ENCODE results near the gene EIF4G1. TPM values are rescaled to one million over a fixed set of nuclear protein-coding genes. Genes with fewer than 3 reads are reported as not detected.

EIF4G1 gene
- total RNA-seq, 4 donors from 2014 or later = 382 to 463 (median 418) TPM

- no peak overlapping the region for H3K27ac ChIP-seq
- 91% methylated on average over 19 of the region's 24 CpGs for WGBS
- H3K4me3 ChIP-seq = no peak overlapping the region
- no peak for DNase-seq (ENCODE audit: low spot score in 2 of 2)
- H3K27me3 ChIP-seq = no peaks in the 10 kb centered on the region
- H3K9me3 ChIP-seq = no peaks in the 10 kb centered on the region
- H3K4me1 ChIP-seq = peaks cover 23% of the 10 kb centered on the region
- H3K36me3 ChIP-seq = peaks cover 10% of the 10 kb centered on the region
- TF ChIP-seq EP300 (IDR thresholded peaks at IDR 0.05) (no peak), POLR2A (IDR thresholded peaks at IDR 0.05) (no peak), CTCF (IDR thresholded peaks at IDR 0.05) (no peak), POLR2AphosphoS5 (IDR thresholded peaks at IDR 0.05) (no peak)
Measured at GRCh38 chr3:184357248-184358123, 43.1 kb downstream of the EIF4G1 start.

GRCh38 chr3:184358124-184358767 is 43.8 kb downstream of the EIF4G1 start:
- no peak for DNase-seq (ENCODE audit: low spot score in 2 of 2)
- Histone ChIP-seq H3K27me3 (no peaks in the 10 kb centered on the region), H3K4me1 (peaks cover 24% of the 10 kb centered on the region), H3K9me3 (no peaks in the 10 kb centered on the region), H3K27ac (no peak overlapping the region), H3K4me3 (no peak overlapping the region), H3K36me3 (peaks cover 10% of the 10 kb centered on the region)
- WGBS = 95% methylated on average over 10 of the region's 12 CpGs
- TF ChIP-seq POLR2AphosphoS5 (IDR thresholded peaks at IDR 0.05) (no peak), POLR2A (IDR thresholded peaks at IDR 0.05) (no peak), EP300 (IDR thresholded peaks at IDR 0.05) (no peak), CTCF (IDR thresholded peaks at IDR 0.05) (no peak)

GRCh38 chr3:184358921-184359350 is 44.5 kb downstream of the EIF4G1 start:
- DNase-seq (ENCODE audit: low spot score in 2 of 2) = no peak
- 87% methylated on average over 14 of the region's 14 CpGs for WGBS
- H3K36me3 ChIP-seq = peaks cover 10% of the 10 kb centered on the region
- no peaks in the 10 kb centered on the region for H3K9me3 ChIP-seq
- peaks cover 30% of the 10 kb centered on the region for H3K4me1 ChIP-seq
- H3K27ac ChIP-seq = no peak overlapping the region
- no peak overlapping the region for H3K4me3 ChIP-seq
- TF ChIP-seq POLR2AphosphoS5 (IDR thresholded peaks at IDR 0.05) (no peak), EP300 (IDR thresholded peaks at IDR 0.05) (no peak), POLR2A (IDR thresholded peaks at IDR 0.05) (no peak), CTCF (IDR thresholded peaks at IDR 0.05) (no peak)
- H3K27me3 ChIP-seq = no peaks in the 10 kb centered on the region

GRCh38 chr3:184359610-184360009 is 45.2 kb downstream of the EIF4G1 start:
- peaks cover 37% of the 10 kb centered on the region for H3K4me1 ChIP-seq
- no peaks in the 10 kb centered on the region for H3K9me3 ChIP-seq
- no peak for DNase-seq (ENCODE audit: low spot score in 2 of 2)
- WGBS = 48% methylated on average over 9 of the region's 9 CpGs
- no peaks in the 10 kb centered on the region for H3K27me3 ChIP-seq
- no peak overlapping the region for H3K4me3 ChIP-seq
- H3K27ac ChIP-seq = no peak overlapping the region
- TF ChIP-seq POLR2A (IDR thresholded peaks at IDR 0.05) = no peak
- no peak for TF ChIP-seq POLR2AphosphoS5 (IDR thresholded peaks at IDR 0.05)
- TF ChIP-seq CTCF (IDR thresholded peaks at IDR 0.05) = no peak
- no peak for TF ChIP-seq EP300 (IDR thresholded peaks at IDR 0.05)
- peaks cover 10% of the 10 kb centered on the region for H3K36me3 ChIP-seq

Data from suprapubic skin (tissue), 4 donors.